Esophagus muscularis mucosa (tissue), 4 donors: ENCODE measurements around the gene IER2. TPM values are rescaled to one million over a fixed set of nuclear protein-coding genes. Genes with fewer than 3 reads are reported as not detected.

Experiments
- DNase-seq: peaks from one replicate; pipeline ENCODE4 v3.0.0-alpha.2; 2017; ENCODE audit errors: extremely low spot score
- H3K27ac ChIP-seq, 4 donors: fragments of 200-600 bp; sonication (generic); replicated peaks in 1 of 4; 1 replicate in 3 of 4; 2 replicates in 1 of 4; pipeline ENCODE4 v1.5.1; 2016 to 2019; ENCODE audit warnings: mild to moderate bottlenecking in 1 of 4
- H3K27me3 ChIP-seq, 4 donors: fragments of 200-600 bp; sonication (generic); one replicate each; pipeline versions ENCODE4 v1.5.1 to v1.6.0; 2016 to 2019
- H3K36me3 ChIP-seq, 4 donors: fragments of 200-600 bp; sonication (generic); one replicate each; pipeline ENCODE4 v1.5.1; 2016 to 2019
- H3K4me1 ChIP-seq, 4 donors: fragments of 200-600 bp; sonication (generic); one replicate each; pipeline ENCODE4 v1.5.1; 2016 to 2019
- H3K4me3 ChIP-seq, 4 donors: fragments of 200-600 bp; sonication (generic); 1 replicate in 2 of 4; 2 replicates in 2 of 4; pipeline ENCODE4 v1.5.1; 2016 to 2019; ENCODE audit warnings: mild to moderate bottlenecking in 4 of 4, moderate library complexity in 1 of 4
- H3K9me3 ChIP-seq, 4 donors: fragments of 200-600 bp; sonication (generic); 1 replicate in 3 of 4; 2 replicates in 1 of 4; pipeline ENCODE4 v1.5.1; 2016 to 2019
- CTCF ChIP-seq, 3 experiments: fragments of 200-600 bp in 2 of 3; fragments of 450-650 bp in 1 of 3; sonication (generic) in 2 of 3; IDR thresholded peaks; one replicate each; pipeline ENCODE4 v1.5.1; 2017 to 2019; ENCODE audit warnings: antibody characterized with exemption in 3 of 3, mild to moderate bottlenecking in 2 of 3, moderate library complexity in 1 of 3
- EP300 ChIP-seq: sonication (generic); formaldehyde crosslinking; IDR thresholded peaks from one replicate; pipeline ENCODE4 v1.6.1; 2017; ENCODE audit warnings: antibody characterized with exemption
- POLR2A ChIP-seq: fragments of 450-650 bp; IDR thresholded peaks from one replicate; pipeline ENCODE4 v1.6.1; 2017; ENCODE audit warnings: antibody characterized with exemption, moderate library complexity, mild to moderate bottlenecking, low read depth
- POLR2AphosphoS5 ChIP-seq, 2 donors: sonication (generic); formaldehyde crosslinking; IDR thresholded peaks; one replicate each; pipeline ENCODE4 v1.6.1; 2017; ENCODE audit warnings: antibody characterized with exemption in 2 of 2
- WGBS: methylation state at CpG from one replicate; pipeline ENCODE4 v1.1.5; 2018; 5-methylcytosine and 5-hydroxymethylcytosine counted together
- intact Hi-C: fragments of 100-400 bp; cut with DNase I; formaldehyde crosslinking; loops from one replicate; pipeline ENCODE4 v1.15.1; 2023
- total RNA-seq, 4 donors: library from RNA; depleted of rRNA; stranded (reverse); fragments of >200 nt; gene quantifications; one replicate each; pipeline versions ENCODE4 v1.1.0 to v1.2.1, GENCODE V29; 2016

IER2 gene
- total RNA-seq, 4 donors from 2014 or later = 29.1 to 144 (median 62.3) TPM

GRCh38 chr19:13119627-13120026 is 30.6 kb upstream of the IER2 start:
- H3K4me3 ChIP-seq = peak overlapping the region; percentile 67 to 97 (median 94)
- DNase-seq = no peak
- WGBS = 60% methylated on average over 5 of the region's 8 CpGs
- H3K4me1 ChIP-seq = peaks cover 39 to 62% (median 57%) of the 10 kb centered on the region in 4 donors
- H3K9me3 ChIP-seq = no peaks in the 10 kb centered on the region
- TF ChIP-seq CTCF (IDR thresholded peaks at IDR 0.05) (no peak), POLR2A (no peak), EP300 (no peak), POLR2AphosphoS5 (IDR thresholded peaks at IDR 0.05) (no peak)
- no peaks in the 10 kb centered on the region for H3K27me3 ChIP-seq
- peaks cover 0 to 16% (median 10%) of the 10 kb centered on the region in 4 donors for H3K36me3 ChIP-seq
- H3K27ac ChIP-seq = peak overlapping the region in 1 of 4 donors; percentile 68
- intact Hi-C loops = no loop called here

GRCh38 chr19:13120031-13120430 is 30.2 kb upstream of the IER2 start:
- Histone ChIP-seq H3K9me3 (no peaks in the 10 kb centered on the region), H3K36me3 (peaks cover 0 to 15% (median 9%) of the 10 kb centered on the region in 4 donors), H3K27ac (no peak overlapping the region), H3K4me3 (no peak overlapping the region), H3K4me1 (peaks cover 39 to 61% (median 57%) of the 10 kb centered on the region in 4 donors), H3K27me3 (no peaks in the 10 kb centered on the region)
- intact Hi-C loops = no loop called here
- 76% methylated on average over 7 of the region's 9 CpGs for WGBS
- TF ChIP-seq POLR2A (no peak), POLR2AphosphoS5 (IDR thresholded peaks at IDR 0.05) (no peak), CTCF (IDR thresholded peaks at IDR 0.05) (no peak), EP300 (no peak)
- DNase-seq = no peak

- Histone ChIP-seq H3K36me3 (peaks cover 0 to 14% (median 6%) of the 10 kb centered on the region in 4 donors), H3K4me3 (no peak overlapping the region), H3K27me3 (no peaks in the 10 kb centered on the region), H3K27ac (no peak overlapping the region), H3K9me3 (no peaks in the 10 kb centered on the region), H3K4me1 (peaks cover 33 to 53% (median 49%) of the 10 kb centered on the region in 4 donors)
- 77% methylated on average over 10 of the region's 10 CpGs for WGBS
- DNase-seq = no peak
- intact Hi-C loops = no loop called here
- TF ChIP-seq POLR2A (no peak), EP300 (no peak), CTCF (IDR thresholded peaks at IDR 0.05) (no peak), POLR2AphosphoS5 (IDR thresholded peaks at IDR 0.05) (no peak)
Observed at GRCh38 chr19:13120817-13121216, 29.4 kb upstream of the IER2 start.

GRCh38 chr19:13121551-13122274 is 28.5 kb upstream of the IER2 start:
- intact Hi-C loops = no loop called here
- H3K4me1 ChIP-seq = peaks cover 28 to 48% (median 43%) of the 10 kb centered on the region in 4 donors
- H3K4me3 ChIP-seq = no peak overlapping the region
- TF ChIP-seq POLR2A = no peak
- WGBS = 84% methylated on average over 17 of the region's 18 CpGs
- no peaks in the 10 kb centered on the region for H3K9me3 ChIP-seq
- no peak overlapping the region for H3K27ac ChIP-seq
- peaks cover 0 to 20% (median 8%) of the 10 kb centered on the region in 4 donors for H3K36me3 ChIP-seq
- no peak for DNase-seq
- H3K27me3 ChIP-seq = no peaks in the 10 kb centered on the region

GRCh38 chr19:13122275-13122878 is 27.8 kb upstream of the IER2 start:
- Histone ChIP-seq H3K9me3 (no peaks in the 10 kb centered on the region), H3K4me3 (no peak overlapping the region), H3K27ac (no peak overlapping the region), H3K36me3 (peaks cover 0 to 20% (median 8%) of the 10 kb centered on the region in 4 donors), H3K4me1 (peaks cover 23 to 41% (median 36%) of the 10 kb centered on the region in 4 donors), H3K27me3 (no peaks in the 10 kb centered on the region)
- 93% methylated on average over 13 of the region's 13 CpGs for WGBS
- DNase-seq = no peak
- intact Hi-C loops = no loop called here
- TF ChIP-seq CTCF (IDR thresholded peaks at IDR 0.05) = no peak
